Jurkat, Clone E6-1 (cell line): ENCODE data around the gene MAP2K3.

Experiments
- DNase-seq: peaks from one replicate; pipeline ENCODE4 v3.0.0-alpha.2; 2011; ENCODE audit warnings: low read depth, low spot score
- H3K4me3 ChIP-seq: 2 replicates; pipeline ENCODE4 v1.5.1; 2011; ENCODE audit warnings: mild to moderate bottlenecking, low read length, control low read depth, moderate library complexity

MAP2K3 gene

DNA sequence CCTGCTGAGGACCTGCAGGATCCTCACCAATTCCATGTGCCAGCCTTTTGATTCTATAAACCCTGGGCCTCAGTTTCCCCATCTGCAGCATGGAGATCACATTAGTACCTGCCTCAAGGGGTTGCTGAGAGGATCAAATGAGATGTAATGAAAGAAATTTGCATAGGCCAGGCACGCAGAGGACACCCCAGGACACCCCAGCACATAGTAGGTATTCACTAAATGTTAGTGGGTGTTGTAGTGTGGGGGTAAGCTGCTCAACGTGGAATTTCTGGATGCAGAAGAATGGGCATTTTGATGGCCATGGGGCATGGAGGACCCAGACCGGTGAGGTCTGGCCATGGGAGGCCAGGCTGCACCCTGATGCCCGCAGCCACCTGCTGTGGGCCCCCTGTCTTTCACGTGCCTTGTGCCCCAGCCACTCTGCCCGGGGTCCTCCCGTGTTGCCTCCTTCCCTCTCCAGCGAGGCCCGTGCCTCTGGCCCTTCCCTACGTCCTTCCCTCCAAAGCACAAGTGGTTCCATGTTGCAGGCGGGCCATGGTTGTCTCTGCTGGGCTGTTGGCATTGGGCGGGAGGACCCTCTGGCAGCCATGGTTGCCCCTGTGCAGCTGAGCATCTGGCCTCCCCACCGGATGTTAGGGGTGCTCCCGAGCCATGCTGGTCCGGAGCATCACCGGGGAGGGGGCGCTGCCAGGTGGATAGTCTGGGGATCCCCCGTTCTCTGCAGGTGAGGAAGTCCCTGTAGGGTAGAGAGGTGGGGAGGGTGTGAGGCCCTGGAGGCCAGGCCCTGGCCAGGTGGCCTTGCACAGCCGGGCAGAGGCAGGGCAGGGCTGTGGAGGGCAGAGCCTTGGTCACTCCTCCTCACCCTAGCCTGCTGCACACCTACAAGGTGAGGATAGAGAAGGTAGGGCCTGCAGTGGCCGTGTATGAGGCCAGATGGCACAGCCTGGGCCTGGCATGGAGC lies 8.6 kb downstream of the MAP2K3 start:
- no peak overlapping the region for H3K4me3 ChIP-seq
- DNase-seq, result no peak

- no peak for DNase-seq
Observed at GRCh38 chr17:21293831-21294210, 9.3 kb downstream of the MAP2K3 start.

DNA sequence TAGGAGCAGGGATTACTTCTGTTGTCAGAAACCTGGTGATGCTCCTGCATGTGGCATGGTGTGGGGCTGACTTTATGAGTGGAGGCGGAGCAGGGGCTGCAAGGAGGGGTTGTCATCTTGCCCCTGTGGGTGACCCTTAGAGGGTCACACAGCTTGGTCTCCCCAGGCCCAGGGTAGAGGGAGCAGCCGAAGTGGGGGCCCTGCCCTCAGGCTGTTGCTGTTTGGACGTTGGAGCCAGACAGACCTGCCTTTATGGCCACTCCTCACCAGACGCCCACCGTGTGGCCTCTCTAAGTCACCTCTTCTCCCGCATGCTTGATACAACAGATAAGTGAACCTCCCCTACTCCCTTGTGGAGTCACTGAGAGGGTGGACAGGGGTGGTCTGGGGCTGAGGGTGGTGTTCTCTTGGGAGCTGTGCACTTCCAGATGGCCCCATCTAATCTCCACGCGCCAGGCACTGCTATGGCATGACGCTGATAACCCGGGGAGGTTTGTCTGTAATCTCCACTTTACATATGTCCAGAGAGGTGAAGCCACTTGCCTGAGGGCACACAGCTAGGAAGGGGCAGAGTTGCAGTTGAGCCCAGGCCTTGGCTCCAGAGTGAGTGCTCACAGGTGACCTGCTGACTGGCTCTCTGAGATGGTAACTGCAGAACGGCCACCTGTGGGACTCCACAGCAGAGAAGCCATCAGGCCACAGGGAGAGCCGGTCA lies 10.0 kb downstream of the MAP2K3 start:
- H3K4me3 ChIP-seq, result no peak overlapping the region
- no peak for DNase-seq

More at GRCh38 chr17:21293831-21294210, 9.3 kb downstream of the MAP2K3 start:
- H3K4me3 ChIP-seq, result no peak overlapping the region

- H3K4me3 ChIP-seq, result no peak overlapping the region
- DNase-seq, result no peak
Observed at GRCh38 chr17:21295036-21295952, 10.8 kb downstream of the MAP2K3 start.

GRCh38 chr17:21296097-21297025 lies 11.8 kb downstream of the MAP2K3 start:
- DNase-seq, result no peak
- H3K4me3 ChIP-seq, result no peak overlapping the region

DNA sequence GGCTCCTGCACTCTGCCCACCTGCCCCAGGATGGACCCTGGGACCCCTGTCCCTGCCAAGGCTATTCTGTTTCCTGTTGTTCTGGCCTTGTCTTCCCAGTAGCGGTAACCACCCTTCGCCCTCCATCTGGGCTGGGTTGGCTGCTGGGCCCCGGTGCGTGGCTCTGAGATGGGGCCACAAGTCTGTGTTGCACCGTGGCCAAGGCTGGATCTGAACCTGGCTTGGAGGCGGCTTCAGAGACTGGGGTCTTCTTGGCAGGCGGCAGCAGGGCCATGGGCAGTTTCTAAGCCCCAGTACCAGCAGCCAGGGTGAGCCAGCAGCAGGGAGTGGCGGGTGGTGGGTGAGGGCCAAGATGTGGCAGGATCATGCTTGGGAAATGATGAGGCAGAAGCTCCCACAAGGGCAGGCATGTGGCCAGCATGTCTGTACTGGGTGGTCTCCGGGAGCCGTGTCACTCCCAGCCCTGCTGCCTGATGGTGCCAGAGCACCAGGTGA lies 12.6 kb downstream of the MAP2K3 start:
- no peak overlapping the region for H3K4me3 ChIP-seq
- no peak for DNase-seq

- no peak for DNase-seq
- no peak overlapping the region for H3K4me3 ChIP-seq
Observed at GRCh38 chr17:21297597-21297996, 13.1 kb downstream of the MAP2K3 start.

GRCh38 chr17:21298056-21298982 lies 13.8 kb downstream of the MAP2K3 start:
- no peak for DNase-seq
- no peak overlapping the region for H3K4me3 ChIP-seq

DNA sequence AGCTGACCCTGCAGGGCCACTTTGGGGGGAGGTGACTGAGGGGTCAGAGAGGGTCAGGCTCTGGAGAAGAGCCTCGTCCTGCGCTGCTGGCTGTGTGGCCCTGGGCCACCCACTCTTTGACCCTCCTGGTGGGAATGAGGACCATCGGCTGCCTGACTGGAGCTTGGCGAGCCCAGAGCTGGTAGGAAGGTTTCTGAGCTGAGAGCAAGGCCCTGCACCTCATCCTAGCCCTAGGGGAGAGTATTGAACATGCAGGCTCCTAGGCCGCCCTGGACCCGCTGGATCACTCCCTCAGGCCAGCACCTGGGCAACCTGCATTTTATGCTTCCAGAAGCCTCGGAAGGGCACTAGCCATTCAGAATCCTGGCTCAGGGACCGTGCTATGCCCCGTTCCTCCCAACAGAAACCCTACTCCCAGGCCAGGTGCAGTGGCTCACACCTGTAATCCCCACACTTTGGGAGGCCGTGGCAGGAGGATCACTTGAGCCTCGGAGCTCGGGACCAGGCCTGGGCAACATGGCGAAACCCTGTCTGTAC lies 14.5 kb downstream of the MAP2K3 start:
- H3K4me3 ChIP-seq, result no peak overlapping the region
- DNase-seq, result no peak

- H3K4me3 ChIP-seq, result no peak overlapping the region
- no peak for DNase-seq
Observed at GRCh38 chr17:21299981-21300600, 15.6 kb downstream of the MAP2K3 start.

DNA sequence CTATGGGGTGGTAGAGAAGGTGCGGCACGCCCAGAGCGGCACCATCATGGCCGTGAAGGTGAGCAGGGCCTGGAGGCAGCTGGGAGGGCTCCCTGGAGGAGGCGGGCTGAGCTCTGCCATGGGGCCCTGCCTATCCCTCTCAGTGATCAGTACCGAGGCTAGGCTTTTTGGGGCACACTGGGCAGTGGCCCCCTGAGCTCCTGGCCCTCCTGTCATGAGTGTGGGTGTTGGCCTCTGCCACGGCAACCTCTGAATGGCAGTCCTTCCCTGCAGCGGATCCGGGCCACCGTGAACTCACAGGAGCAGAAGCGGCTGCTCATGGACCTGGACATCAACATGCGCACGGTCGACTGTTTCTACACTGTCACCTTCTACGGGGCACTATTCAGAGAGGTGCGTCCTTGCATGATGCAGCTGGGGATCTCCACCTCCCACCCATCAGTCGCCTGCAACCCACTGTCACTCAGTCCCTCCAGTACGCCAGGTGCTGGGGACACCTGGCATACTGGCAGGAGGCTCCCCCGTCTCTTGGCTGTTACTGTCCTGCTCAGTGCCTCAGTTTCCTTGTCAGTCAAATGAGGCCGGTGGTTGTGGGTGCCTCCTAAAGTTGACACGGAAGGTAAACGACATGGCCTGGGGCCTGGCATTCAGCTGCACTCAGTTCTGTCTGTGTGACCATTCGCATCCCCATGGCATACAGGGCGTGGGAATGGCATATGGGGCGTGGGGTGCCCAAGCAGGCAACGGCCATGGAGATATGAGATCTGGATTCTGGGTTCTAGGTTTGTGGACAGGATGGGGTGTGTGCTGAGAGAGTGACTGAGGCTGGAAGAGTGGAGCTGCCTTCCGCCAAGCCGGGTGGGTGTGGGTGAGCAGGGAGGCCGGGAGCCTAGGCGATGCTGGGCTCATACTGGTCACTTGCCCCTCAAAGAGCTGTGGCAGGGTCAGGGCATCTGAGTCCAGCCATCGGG lies 16.4 kb downstream of the MAP2K3 start:
- no peak overlapping the region for H3K4me3 ChIP-seq
- DNase-seq, result no peak

- no peak overlapping the region for H3K4me3 ChIP-seq
- no peak for DNase-seq
Observed at GRCh38 chr17:21301593-21302550, 17.4 kb downstream of the MAP2K3 start.

DNA sequence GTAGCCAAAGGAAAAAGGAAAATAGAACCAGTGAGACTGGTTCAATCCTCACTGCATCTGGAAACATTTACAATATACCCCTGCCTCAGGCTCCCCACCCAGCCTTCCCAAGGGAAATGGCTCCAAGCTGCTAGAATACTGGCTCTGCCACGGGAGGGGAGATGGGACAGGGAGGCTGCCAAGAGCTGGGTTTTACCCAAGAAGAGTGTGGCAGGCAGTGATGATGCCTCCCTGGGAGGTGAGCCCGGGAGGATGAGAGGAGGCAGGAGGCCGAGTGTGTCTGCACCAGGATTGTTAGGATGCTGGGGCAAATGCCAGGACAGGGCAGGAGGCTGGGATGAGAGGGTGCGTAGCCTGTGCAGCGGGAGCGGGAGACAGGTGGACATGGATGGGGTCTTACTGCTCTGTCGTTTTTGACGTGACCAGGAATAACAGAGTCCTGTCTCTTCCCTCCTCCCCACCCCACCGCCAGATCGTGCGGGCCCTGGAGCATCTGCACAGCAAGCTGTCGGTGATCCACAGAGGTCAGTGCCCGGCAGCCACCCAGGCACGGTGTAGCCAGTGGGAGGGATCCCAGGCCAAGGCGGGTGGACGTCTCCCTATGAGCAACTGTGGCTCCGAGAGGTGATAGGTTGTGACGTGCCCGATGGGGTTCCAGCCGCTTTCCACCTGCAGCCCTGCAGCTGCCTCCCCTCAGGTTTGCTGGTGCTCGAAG lies 18.4 kb downstream of the MAP2K3 start:
- no peak for DNase-seq
- no peak overlapping the region for H3K4me3 ChIP-seq
